ENCODE results near the gene FCGBP. TPM values are rescaled to one million over a fixed set of nuclear protein-coding genes. Genes with fewer than 3 reads are reported as not detected.
A peak's percentile ranks its signal among the peaks of the same experiment; 100 is the strongest.

The FCGBP gene
- total RNA-seq, 1 donor from 2014 or later, result 95.3 TPM

DNA sequence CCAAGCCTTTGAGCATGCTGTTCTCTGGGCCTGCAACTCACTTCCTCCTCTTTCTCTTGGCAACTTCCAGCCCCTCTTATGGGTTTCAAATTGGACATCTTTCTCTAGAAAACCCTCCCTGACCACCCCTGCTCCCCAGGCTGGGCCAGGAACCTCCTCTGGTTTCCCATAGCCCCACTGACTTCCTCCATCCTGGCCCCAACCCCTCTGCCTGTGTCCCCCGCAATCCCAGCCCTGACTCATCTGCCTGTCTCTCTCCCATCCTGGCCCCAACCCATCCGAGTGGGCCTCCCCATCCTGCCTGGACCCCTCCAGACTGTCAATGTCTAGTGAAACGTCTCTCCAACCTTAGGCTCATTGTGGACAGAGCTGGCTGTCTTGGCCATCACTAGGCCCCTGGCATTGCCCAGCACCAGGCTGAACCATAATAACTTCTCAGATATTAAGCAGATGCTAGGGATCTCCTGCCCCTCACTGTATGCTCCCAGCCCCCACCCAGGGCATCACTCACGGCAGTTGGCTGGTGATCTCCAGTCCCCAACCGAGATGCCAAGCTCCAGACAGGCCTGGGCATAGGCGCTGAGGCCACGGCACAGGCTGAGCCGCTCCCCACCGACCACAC is 16.8 kb downstream of the FCGBP start:
- no peak for TF ChIP-seq CTCF (IDR thresholded peaks at IDR 0.05)
- intact Hi-C loops (cut with DNase I), result no loop called here
- DNase-seq (no peak), ATAC-seq (peak in 1 of 2 donors; percentile 19)
- no peak overlapping the region for H3K4me3 ChIP-seq
- peaks cover 14% of the 10 kb centered on the region for H3K27me3 ChIP-seq (ENCODE audit: low read depth)
- H3K4me1 ChIP-seq, result no peaks in the 10 kb centered on the region
- no peaks in the 10 kb centered on the region for H3K9me3 ChIP-seq
- H3K36me3 ChIP-seq, result no peaks in the 10 kb centered on the region
- no peak overlapping the region for H3K27ac ChIP-seq

DNA sequence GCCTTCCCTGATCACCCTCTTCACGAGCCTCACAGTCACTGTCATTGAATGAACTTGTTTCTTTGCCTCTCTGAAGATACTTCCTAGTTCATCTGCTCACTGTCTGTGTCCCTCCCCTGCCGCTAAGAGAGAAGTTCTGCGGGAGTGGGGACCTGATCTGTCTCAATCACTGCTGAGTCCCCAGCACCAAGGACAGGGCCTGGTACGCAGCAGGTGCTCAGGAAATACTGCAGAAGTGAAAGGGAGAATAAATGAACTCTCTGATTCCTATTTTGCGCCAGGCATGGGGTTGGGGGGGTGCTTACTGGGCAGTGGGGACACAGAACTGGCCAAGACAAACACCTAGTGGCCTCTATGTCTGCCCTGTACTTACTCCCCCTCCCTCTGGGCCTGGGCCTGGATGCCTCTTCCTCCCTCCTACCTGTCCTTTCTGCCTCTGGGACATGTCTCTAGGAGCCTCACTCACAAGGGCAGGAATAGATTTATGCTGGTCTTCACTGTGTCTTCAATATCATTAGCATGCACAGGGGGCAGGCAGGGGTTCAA is 17.5 kb downstream of the FCGBP start:
- ATAC-seq (no peak), DNase-seq (no peak)
- no peak for TF ChIP-seq CTCF (IDR thresholded peaks at IDR 0.05)
- Histone ChIP-seq H3K4me1 (no peaks in the 10 kb centered on the region), H3K9me3 (no peaks in the 10 kb centered on the region), H3K27ac (no peak overlapping the region), H3K4me3 (no peak overlapping the region), H3K27me3 (ENCODE audit: low read depth) (peaks cover 14% of the 10 kb centered on the region), H3K36me3 (no peaks in the 10 kb centered on the region)
- intact Hi-C loops (cut with DNase I), result no loop called here

DNA sequence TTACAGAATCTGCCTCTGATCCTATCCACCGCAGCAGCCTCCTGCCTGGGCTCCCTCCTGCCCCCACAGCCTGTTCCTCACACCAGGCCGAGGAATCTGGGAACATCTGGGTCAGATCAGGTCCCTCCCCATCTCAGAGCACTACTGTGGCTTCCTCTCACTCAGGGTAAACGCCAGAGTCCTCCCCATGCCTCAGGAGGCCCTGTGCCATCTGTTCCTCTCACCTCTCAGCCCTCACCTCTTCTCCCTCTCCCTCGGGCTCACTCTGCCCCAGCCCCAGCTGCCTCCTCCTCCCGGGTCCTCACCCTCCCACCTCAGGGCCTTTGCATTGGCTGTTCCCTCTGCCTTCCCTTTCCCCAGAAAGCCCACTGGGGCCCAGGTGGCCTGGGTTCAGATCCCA is 18.2 kb downstream of the FCGBP start:
- TF ChIP-seq CTCF (IDR thresholded peaks at IDR 0.05), result no peak
- Histone ChIP-seq H3K27ac (no peak overlapping the region), H3K27me3 (ENCODE audit: low read depth) (peaks cover 14% of the 10 kb centered on the region), H3K4me3 (no peak overlapping the region), H3K4me1 (no peaks in the 10 kb centered on the region), H3K9me3 (no peaks in the 10 kb centered on the region), H3K36me3 (no peaks in the 10 kb centered on the region)
- DNase-seq, result no peak
- intact Hi-C loops (cut with DNase I), result no loop called here
- ATAC-seq, result no peak

- no peak overlapping the region for H3K4me3 ChIP-seq
- H3K4me1 ChIP-seq, result no peaks in the 10 kb centered on the region
- no peaks in the 10 kb centered on the region for H3K9me3 ChIP-seq
- no peak overlapping the region for H3K27ac ChIP-seq
- H3K27me3 ChIP-seq (ENCODE audit: low read depth), result peaks cover 14% of the 10 kb centered on the region
- H3K36me3 ChIP-seq, result no peaks in the 10 kb centered on the region
- DNase-seq (no peak), ATAC-seq (no peak)
- TF ChIP-seq CTCF (IDR thresholded peaks at IDR 0.05), result no peak
- intact Hi-C loops (cut with DNase I), result no loop called here
Measured at GRCh38 chr19:39915848-39916215, 18.6 kb downstream of the FCGBP start.

- Histone ChIP-seq H3K27me3 (ENCODE audit: low read depth) (peaks cover 14% of the 10 kb centered on the region), H3K36me3 (no peaks in the 10 kb centered on the region), H3K27ac (no peak overlapping the region), H3K9me3 (no peaks in the 10 kb centered on the region), H3K4me3 (no peak overlapping the region), H3K4me1 (no peaks in the 10 kb centered on the region)
- intact Hi-C loops (cut with DNase I), result no loop called here
- no peak for TF ChIP-seq CTCF (IDR thresholded peaks at IDR 0.05)
- ATAC-seq (peak in 1 of 2 donors; percentile 25), DNase-seq (no peak)
Measured at GRCh38 chr19:39915101-39915847, 19.2 kb downstream of the FCGBP start.
